Measurements from ENCODE around the gene TMEM271. TPM values are rescaled to one million over a fixed set of nuclear protein-coding genes. Genes with fewer than 3 reads are reported as not detected.

TMEM271 gene
- total and polyA plus RNA-seq, 10 of the 15 experiments (the other 5 are each of a cell fraction or from before 2014, with no cell fraction given): not detected

DNA sequence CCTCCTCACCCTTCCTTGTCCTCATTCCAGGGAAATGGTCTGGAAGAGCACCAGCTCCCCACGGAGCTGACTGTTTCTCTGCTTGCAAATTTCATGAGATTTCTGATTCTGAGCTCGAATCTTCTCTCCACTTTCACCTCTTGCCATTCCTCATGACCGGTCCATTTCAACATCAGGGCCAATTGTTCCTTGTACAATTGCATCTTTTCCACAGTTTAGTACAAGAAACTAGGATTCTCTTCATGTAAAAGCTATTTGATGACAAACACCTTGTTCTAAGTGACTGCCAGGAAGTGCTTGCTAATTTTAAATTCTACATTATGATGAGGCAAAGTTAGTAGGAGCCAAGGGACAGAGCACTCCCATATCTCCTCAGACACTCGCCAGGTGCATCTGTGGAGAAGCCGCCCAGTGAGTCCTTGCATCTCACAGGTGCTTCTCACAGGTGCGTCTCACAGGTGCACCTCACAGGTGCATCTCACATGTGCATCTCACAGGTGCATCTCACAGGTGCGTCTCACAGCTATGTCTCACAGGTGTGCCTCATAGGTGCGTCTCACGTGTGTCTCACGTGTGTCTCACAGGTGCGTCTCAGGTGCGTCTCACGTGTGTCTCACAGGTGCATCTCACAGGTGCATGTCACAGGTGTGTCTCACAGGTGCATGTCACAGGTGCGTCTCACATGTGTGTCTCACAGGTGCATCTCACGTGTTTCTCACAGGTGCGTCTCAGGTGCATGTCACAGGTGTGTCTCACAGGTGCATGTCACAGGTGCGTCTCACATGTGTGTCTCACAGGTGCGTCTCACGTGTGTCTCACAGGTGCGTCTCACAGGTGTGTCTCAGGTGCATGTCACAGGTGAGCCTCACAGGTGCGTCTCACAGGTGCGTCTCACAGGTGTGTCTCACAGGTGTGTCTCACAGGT is 46.2 kb upstream of the TMEM271 start:
- TF ChIP-seq IRF4 (IDR thresholded peaks at IDR 0.05; ENCODE audit: low read depth, low read length) (no peak), EGR1 (IDR thresholded peaks at IDR 0.05; ENCODE audit: borderline replicate concordance in 1 of 2, low read depth in 2 of 2, low read length in 2 of 2) (peak in 1 of 2 experiments; percentile 18; a peak in 1 of 3 replicates), YY1 (IDR thresholded peaks at IDR 0.05; ENCODE audit: low read depth, low read length) (no peak), ZNF274 (IDR thresholded peaks at IDR 0.05; ENCODE audit: insufficient read depth, insufficient read length) (no peak), ESRRA (IDR thresholded peaks at IDR 0.05; ENCODE audit: low read length) (no peak)
- TF ChIP-seq, protein P1, sequence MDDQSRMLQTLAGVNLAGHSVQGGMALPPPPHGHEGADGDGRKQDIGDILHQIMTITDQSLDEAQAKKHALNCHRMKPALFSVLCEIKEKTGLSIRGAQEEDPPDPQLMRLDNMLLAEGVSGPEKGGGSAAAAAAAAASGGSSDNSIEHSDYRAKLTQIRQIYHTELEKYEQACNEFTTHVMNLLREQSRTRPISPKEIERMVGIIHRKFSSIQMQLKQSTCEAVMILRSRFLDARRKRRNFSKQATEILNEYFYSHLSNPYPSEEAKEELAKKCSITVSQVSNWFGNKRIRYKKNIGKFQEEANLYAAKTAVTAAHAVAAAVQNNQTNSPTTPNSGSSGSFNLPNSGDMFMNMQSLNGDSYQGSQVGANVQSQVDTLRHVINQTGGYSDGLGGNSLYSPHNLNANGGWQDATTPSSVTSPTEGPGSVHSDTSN (IDR thresholded peaks at IDR 0.05; ENCODE audit: insufficient replicate concordance, low read depth, low read length): no peak
- DNase-seq (ENCODE audit: low read depth, low spot score) (no peak), ATAC-seq (no peak), FAIRE-seq (no peak)
- Histone ChIP-seq H3K9me3 (replicated peaks; ENCODE audit: control insufficient read depth, insufficient read depth, low read length) (no peaks in the 10 kb centered on the region; the same call in 1 of the 3 replicates), H3K27ac (ENCODE audit: control insufficient read depth, insufficient read depth) (no peak overlapping the region), H3K27me3 (replicated peaks in 1 of 2; ENCODE audit: control insufficient read depth in 2 of 2, insufficient read depth in 2 of 2, low read length in 1 of 2) (no peaks in the 10 kb centered on the region), H3K36me3 (ENCODE audit: control insufficient read depth in 2 of 2, insufficient read depth in 2 of 2, low read length in 1 of 2) (no peaks in the 10 kb centered on the region), H3K9ac (ENCODE audit: control insufficient read depth, insufficient read depth, low read length) (no peak overlapping the region), H3K4me3 (no peak overlapping the region), H3K4me1 (ENCODE audit: control insufficient read depth, insufficient read depth, low read length) (no peaks in the 10 kb centered on the region), H3K4me2 (ENCODE audit: control insufficient read depth, insufficient read depth) (no peak overlapping the region), H3K79me2 (ENCODE audit: control insufficient read depth, insufficient read depth, low read length) (no peaks in the 10 kb centered on the region), H2AFZ (ENCODE audit: control insufficient read depth, low read depth, low read length) (no peak overlapping the region), H4K20me1 (ENCODE audit: control insufficient read depth, insufficient read depth) (no peaks in the 10 kb centered on the region)
- ChIA-PET POLR2A (no interaction called here), RAD21 (ENCODE audit: unreplicated experiment) (no interaction called here), CTCF (no interaction called here), SMC1A (ENCODE audit: uncharacterized antibody, unreplicated experiment) (interaction anchor here (1.1 kb wide), 1 partner anchor 19 kb away, joined by 3 read pairs; no protein-coding TSS in a partner anchor)
- intact Hi-C loops (cut with micrococcal nuclease; ENCODE audit: unreplicated experiment): no loop called here
- in situ Hi-C loops (cut with MboI): no loop called here
- BruUV-seq (replicated peaks): no TSS peak
- 79% methylated on average over 22 of the region's 22 CpGs for WGBS (ENCODE audit: insufficient coverage, insufficient replicate concordance, low lambda C conversion rate, missing lambda C conversion rate)
